Motor neuron (in vitro differentiated cells): Measurements from ENCODE around the gene RPS14. TPM values are rescaled to one million over a fixed set of nuclear protein-coding genes. Genes with fewer than 3 reads are reported as not detected.

Experiments
- ATAC-seq, 8 experiments: fragments of 200-7000 bp; cut with Tn5 transposase; replicated peaks in 6 of 8; 2 replicates each; pipeline ENCODE4 v1.8.0; 2021; ENCODE audit warnings: mild to moderate bottlenecking in 8 of 8, moderate library complexity in 8 of 8
- H3K27ac ChIP-seq, 2 donors: fragments of 250-450 bp; sonication (Bioruptor Pico); 2 replicates each; pipeline ENCODE4 v1.9.0; 2021; ENCODE audit warnings: antibody characterized with exemption in 2 of 2, mild to moderate bottlenecking in 2 of 2, moderate library complexity in 1 of 2
- H3K4me1 ChIP-seq, 2 donors: fragments of 250-450 bp; sonication (Bioruptor Pico); replicated peaks in 1 of 2; 2 replicates each; pipeline ENCODE4 v1.6.1; 2021; ENCODE audit warnings: antibody characterized with exemption in 2 of 2, mild to moderate bottlenecking in 2 of 2, moderate library complexity in 1 of 2
- H3K4me3 ChIP-seq, 5 donors: fragments of 250-450 bp; sonication (Bioruptor Pico); 2 replicates each; pipeline ENCODE4 v1.9.0; 2021; ENCODE audit warnings: antibody characterized with exemption in 5 of 5, mild to moderate bottlenecking in 5 of 5, moderate library complexity in 4 of 5
- WGBS, 10 experiments: fragments of 450-650 bp; shearing (Covaris generic); methylation state at CpG; one replicate each; pipeline ENCODE4 v1.0.0; 2022; 5-methylcytosine and 5-hydroxymethylcytosine counted together
- in situ Hi-C, 9 experiments: fragments of 400-800 bp; cut with MboI; loops; one replicate each; pipeline ENCODE4 v1.15.0; 2021; ENCODE audit warnings: low sequenced_read_pairs in 9 of 9, low pct_unique_long_range_greater_than_20kb in 2 of 9; ENCODE audit not compliant: unreplicated experiment in 9 of 9
- total RNA-seq, 8 experiments: library from RNA; unstranded; fragments of 300-600 nt; gene quantifications; 2 replicates each; pipeline versions ENCODE4 v1.2.3 to v1.2.4, GENCODE V29; 2022

The RPS14 gene
- total RNA-seq, 8 experiments from 2014 or later, result 1,897 to 6,053 (median 4,324) TPM

DNA sequence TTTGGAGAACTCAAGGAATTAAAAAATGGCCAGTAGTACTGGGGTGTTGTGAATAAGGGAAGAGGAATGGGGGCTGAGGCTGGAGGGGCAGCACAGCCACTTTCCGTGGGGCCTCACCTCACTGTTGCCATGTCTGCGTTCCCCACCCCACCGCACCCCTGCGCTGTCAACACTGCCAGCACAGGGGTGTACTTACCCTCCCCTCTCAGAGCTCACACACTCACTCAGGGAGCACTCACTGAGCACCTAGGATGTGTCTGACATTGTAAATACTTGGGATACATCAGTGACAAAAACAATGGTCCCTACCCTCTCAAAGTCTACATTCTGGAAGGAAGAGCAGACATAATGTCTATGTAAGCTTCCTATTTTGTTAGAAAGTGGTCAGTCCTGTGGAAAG lies 3.4 kb upstream of the RPS14 start:
- WGBS, 10 experiments, result 57 to 100% (median 96%) methylated on average over 2 to 4 of the region's 4 CpGs; no CpG with 5 or more reads in 5 of the 10 experiments
- Histone ChIP-seq H3K4me1 (peaks cover 0 to 6% of the 10 kb centered on the region in 2 donors), H3K4me3 (no peak overlapping the region), H3K27ac (no peak overlapping the region)
- no peak for ATAC-seq
- in situ Hi-C loops, result loop anchor here in 3 of 9 experiments (25.0 kb wide), 3 partner anchors 109 to 709 kb away; partner anchors contain the start of genes MYOZ3 (in 2 of the 3) and ANXA6 (in 1 of the 3)

GRCh38 chr5:150451594-150451993 lies 2.1 kb upstream of the RPS14 start:
- Histone ChIP-seq H3K4me1 (peaks cover 0 to 10% of the 10 kb centered on the region in 2 donors), H3K27ac (no peak overlapping the region), H3K4me3 (no peak overlapping the region)
- in situ Hi-C loops, result loop anchor here in 3 of 9 experiments (25.0 kb wide), 3 partner anchors 111 to 711 kb away; partner anchors contain the start of genes MYOZ3 (in 2 of the 3) and ANXA6 (in 1 of the 3)
- 30 to 100% (median 90%) methylated on average over 1 of the region's 1 CpG; no CpG with 5 or more reads in 2 of the 10 experiments for WGBS, 10 experiments
- ATAC-seq, result no peak

GRCh38 chr5:150448952-150449516 lies 505 bp downstream of the RPS14 start:
- Histone ChIP-seq H3K27ac (peak overlapping the region; percentile 99), H3K4me1 (peaks cover 0 to 10% of the 10 kb centered on the region in 2 donors), H3K4me3 (peak overlapping the region; percentile 66 to 96 (median 74))
- WGBS, 10 experiments, result 0 to 6% (median 0%) methylated on average over 2 to 21 of the region's 31 CpGs
- in situ Hi-C loops, result no loop called here
- peak; percentile 38 to 56 (median 50) for ATAC-seq

DNA sequence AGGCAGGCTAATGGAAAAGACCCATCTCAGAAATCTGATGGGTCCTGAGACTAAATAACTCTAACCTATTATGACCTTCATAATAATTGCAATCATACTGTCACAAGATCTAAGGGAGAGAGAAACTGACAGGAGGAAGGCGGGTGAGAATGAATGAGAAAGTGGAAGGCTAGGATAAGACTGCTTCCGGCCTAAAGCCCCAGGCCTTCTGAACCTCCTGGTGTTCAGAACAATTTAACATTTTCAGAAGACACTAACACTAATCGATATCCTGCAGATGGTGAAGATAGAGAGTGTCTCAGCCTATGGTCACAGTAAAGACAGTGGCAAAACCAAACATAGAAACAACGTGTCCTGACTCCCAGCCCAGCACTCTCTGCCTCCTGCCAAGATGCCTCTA lies 1.2 kb downstream of the RPS14 start:
- 5 to 56% (median 24%) methylated on average over 2 to 3 of the region's 4 CpGs; no CpG with 5 or more reads in 2 of the 10 experiments for WGBS, 10 experiments
- no peak for ATAC-seq
- Histone ChIP-seq H3K27ac (no peak overlapping the region), H3K4me3 (peak overlapping the region; percentile 66 to 96 (median 74)), H3K4me1 (peaks cover 0 to 10% of the 10 kb centered on the region in 2 donors)
- in situ Hi-C loops, result no loop called here

- ATAC-seq, result no peak
- Histone ChIP-seq H3K4me1 (peaks cover 0 to 10% of the 10 kb centered on the region in 2 donors), H3K4me3 (no peak overlapping the region), H3K27ac (no peak overlapping the region)
- in situ Hi-C loops, result no loop called here
- WGBS, 10 experiments, result 71 to 100% (median 98%) methylated on average over 1 to 6 of the region's 6 CpGs; no CpG with 5 or more reads in 3 of the 10 experiments
Measured at GRCh38 chr5:150447188-150447587, 2.4 kb downstream of the RPS14 start.

GRCh38 chr5:150446583-150446982 lies 3.0 kb downstream of the RPS14 start:
- in situ Hi-C loops, result no loop called here
- Histone ChIP-seq H3K4me3 (no peak overlapping the region), H3K27ac (no peak overlapping the region), H3K4me1 (peaks cover 0 to 10% of the 10 kb centered on the region in 2 donors)
- ATAC-seq, result no peak
- WGBS, 10 experiments, result 68 to 100% (median 80%) methylated on average over 1 to 6 of the region's 6 CpGs; no CpG with 5 or more reads in 5 of the 10 experiments

- Histone ChIP-seq H3K4me3 (no peak overlapping the region), H3K27ac (no peak overlapping the region), H3K4me1 (peaks cover 0 to 10% of the 10 kb centered on the region in 2 donors)
- in situ Hi-C loops, result no loop called here
- WGBS, 10 experiments, result 90 to 100% (median 100%) methylated on average over 1 to 2 of the region's 2 CpGs; no CpG with 5 or more reads in 3 of the 10 experiments
- ATAC-seq, result no peak
Measured at GRCh38 chr5:150446088-150446487, 3.5 kb downstream of the RPS14 start.

DNA sequence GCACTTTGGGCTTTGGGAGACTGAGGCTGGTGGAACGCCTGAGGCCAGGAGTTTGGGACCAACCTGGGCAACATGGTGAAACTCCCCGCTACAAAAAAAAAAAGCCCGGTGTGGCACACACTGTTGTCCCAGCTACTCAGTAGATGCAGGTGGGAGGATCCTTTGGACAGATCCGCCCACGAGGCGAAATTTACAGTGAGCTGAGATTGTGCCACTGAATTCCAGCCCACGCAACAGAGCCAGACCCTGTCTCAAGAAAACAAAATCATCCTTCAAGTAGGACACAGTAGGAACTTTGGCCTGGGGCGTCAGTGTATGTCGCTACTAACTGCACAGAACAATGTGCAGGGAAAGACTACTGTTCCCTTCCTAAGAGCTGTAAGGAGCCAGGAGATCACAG lies 4.8 kb downstream of the RPS14 start:
- no peak for ATAC-seq
- no peak overlapping the region for H3K4me3 ChIP-seq
- H3K27ac ChIP-seq, result no peak overlapping the region
- WGBS, 10 experiments, result 49 to 100% (median 84%) methylated on average over 1 to 9 of the region's 9 CpGs; no CpG with 5 or more reads in 2 of the 10 experiments
- peaks cover 0 to 10% of the 10 kb centered on the region in 2 donors for H3K4me1 ChIP-seq
- in situ Hi-C loops, result no loop called here

- in situ Hi-C loops, result no loop called here
- H3K27ac ChIP-seq, result no peak overlapping the region
- ATAC-seq, result peak in 1 of 8 experiments; percentile 21
Measured at GRCh38 chr5:150443242-150444075, 6.1 kb downstream of the RPS14 start.

GRCh38 chr5:150442699-150443080 lies 6.8 kb downstream of the RPS14 start:
- peaks cover 0 to 2% of the 10 kb centered on the region in 2 donors for H3K4me1 ChIP-seq
- H3K27ac ChIP-seq, result no peak overlapping the region
- in situ Hi-C loops, result no loop called here
- ATAC-seq, result peak in 2 of 8 experiments; percentile 3 to 14
- WGBS, 10 experiments, result 20 to 100% (median 97%) methylated on average over 1 to 4 of the region's 6 CpGs; no CpG with 5 or more reads in 2 of the 10 experiments
- no peak overlapping the region for H3K4me3 ChIP-seq

More at GRCh38 chr5:150443242-150444075, 6.1 kb downstream of the RPS14 start:
- Histone ChIP-seq H3K4me3 (no peak overlapping the region), H3K4me1 (peaks cover 0 to 10% of the 10 kb centered on the region in 2 donors)
- 60 to 96% (median 86%) methylated on average over 1 to 11 of the region's 15 CpGs for WGBS, 10 experiments

DNA sequence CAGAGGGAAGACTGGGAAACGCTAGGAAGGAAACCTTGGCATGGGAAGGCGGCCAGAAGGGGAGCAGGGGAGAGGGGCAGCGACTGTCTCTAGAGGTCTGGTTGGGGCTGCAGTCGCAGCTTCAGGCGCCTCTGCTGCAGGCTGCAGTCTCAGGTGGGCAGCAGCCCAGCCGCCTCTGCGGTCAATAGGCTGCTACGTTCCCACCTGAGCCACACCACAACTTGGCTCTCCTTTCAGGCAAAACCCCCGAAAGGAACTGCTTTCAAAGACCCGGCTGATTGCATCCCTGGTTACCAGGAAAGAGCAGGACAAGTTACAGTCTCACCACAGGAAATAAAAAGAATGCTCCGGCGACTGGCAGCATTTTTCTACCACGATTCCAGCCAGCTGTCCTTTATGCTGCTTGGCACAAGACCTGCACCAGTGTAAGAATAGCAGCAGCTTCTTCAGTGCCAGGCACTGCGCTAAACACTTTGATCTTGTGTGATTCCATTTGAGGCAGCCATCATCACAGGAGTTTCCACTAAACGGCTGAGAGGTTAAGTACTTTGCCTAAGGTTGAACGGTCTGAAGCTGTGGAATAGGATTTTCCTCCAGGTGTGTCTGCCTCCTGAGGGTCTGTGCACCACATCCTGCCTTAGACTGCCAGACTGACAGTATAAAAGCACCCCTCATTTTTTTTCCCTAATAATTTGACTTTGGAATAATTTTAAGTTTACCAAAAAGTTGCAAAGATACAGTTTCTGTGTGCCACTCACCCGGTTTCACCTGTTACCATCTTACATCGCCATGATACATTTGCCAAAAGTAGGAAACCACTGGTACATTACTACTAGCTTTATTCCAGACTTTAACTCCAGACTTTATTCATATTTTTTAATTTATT lies 7.5 kb downstream of the RPS14 start:
- 23 to 100% (median 70%) methylated on average over 1 to 15 of the region's 18 CpGs for WGBS, 10 experiments
- Histone ChIP-seq H3K27ac (no peak overlapping the region), H3K4me1 (no peaks in the 10 kb centered on the region), H3K4me3 (no peak overlapping the region)
- in situ Hi-C loops, result no loop called here
- ATAC-seq, result peak in 5 of 8 experiments; percentile 14 to 38 (median 22)
